Ascending aorta (tissue), 2 donors: ENCODE results near the gene NCS1. TPM values are rescaled to one million over a fixed set of nuclear protein-coding genes. Genes with fewer than 3 reads are reported as not detected.

Source experiments
- DNase-seq, 2 donors: peaks; one replicate each; pipeline ENCODE4 v3.0.0-alpha.2; 2019; ENCODE audit warnings: low spot score in 2 of 2
- H3K27ac ChIP-seq, 2 donors: fragments of 200-600 bp; sonication (generic); one replicate each; pipeline ENCODE4 v1.5.1; 2016 to 2017; ENCODE audit warnings: mild to moderate bottlenecking in 1 of 2
- H3K27me3 ChIP-seq: fragments of 200-600 bp; sonication (generic); one replicate; pipeline ENCODE4 v1.5.1; 2017
- H3K36me3 ChIP-seq, 2 donors: fragments of 200-600 bp; sonication (generic); one replicate each; pipeline ENCODE4 v1.5.1; 2016
- H3K4me1 ChIP-seq, 2 donors: fragments of 200-600 bp; sonication (generic); one replicate each; pipeline ENCODE4 v1.5.1; 2016 to 2017; ENCODE audit warnings: mild to moderate bottlenecking in 1 of 2
- H3K4me3 ChIP-seq, 2 donors: fragments of 200-600 bp; sonication (generic); one replicate each; pipeline ENCODE4 v1.5.1; 2016 to 2017; ENCODE audit warnings: mild to moderate bottlenecking in 1 of 2
- H3K9me3 ChIP-seq, 2 donors: fragments of 200-600 bp; sonication (generic); one replicate each; pipeline ENCODE4 v1.5.1; 2016
- CTCF ChIP-seq, 3 experiments: fragments of 200-600 bp in 2 of 3; fragments of 450-650 bp in 1 of 3; sonication (generic) in 2 of 3; IDR thresholded peaks; one replicate each; pipeline ENCODE4 v1.5.1; 2016 to 2019; ENCODE audit warnings: antibody characterized with exemption in 3 of 3, mild to moderate bottlenecking in 1 of 3, moderate library complexity in 1 of 3
- intact Hi-C: fragments of 100-400 bp; cut with DNase I; formaldehyde crosslinking; loops from one replicate; pipeline ENCODE4 v1.15.1; 2023
- total RNA-seq: library from RNA; depleted of rRNA; stranded (reverse); fragments of >200 nt; gene quantifications from one replicate; pipeline ENCODE4 v1.1.0, GENCODE V29; 2016

The NCS1 gene
- total RNA-seq, 1 donor from 2014 or later = 34.7 TPM

- peaks cover 4 to 71% of the 10 kb centered on the region in 2 donors for H3K4me1 ChIP-seq
- intact Hi-C loops = no loop called here
- H3K36me3 ChIP-seq = no peaks in the 10 kb centered on the region
- no peak for TF ChIP-seq CTCF (IDR thresholded peaks at IDR 0.05)
- peak overlapping the region; percentile 8 to 44 for H3K27ac ChIP-seq
- no peaks in the 10 kb centered on the region for H3K9me3 ChIP-seq
- no peak overlapping the region for H3K4me3 ChIP-seq
- H3K27me3 ChIP-seq = no peaks in the 10 kb centered on the region
- no peak for DNase-seq
Observed at GRCh38 chr9:130194378-130194932, 22.3 kb downstream of the NCS1 start.

GRCh38 chr9:130195638-130196037 lies 23.4 kb downstream of the NCS1 start:
- Histone ChIP-seq H3K27ac (peak overlapping the region in 1 of 2 donors; percentile 24), H3K36me3 (no peaks in the 10 kb centered on the region), H3K4me3 (no peak overlapping the region), H3K4me1 (peaks cover 10 to 72% of the 10 kb centered on the region in 2 donors), H3K27me3 (no peaks in the 10 kb centered on the region), H3K9me3 (no peaks in the 10 kb centered on the region)
- intact Hi-C loops = no loop called here
- DNase-seq = no peak
- no peak for TF ChIP-seq CTCF (IDR thresholded peaks at IDR 0.05)

GRCh38 chr9:130196643-130197042 lies 24.4 kb downstream of the NCS1 start:
- Histone ChIP-seq H3K36me3 (no peaks in the 10 kb centered on the region), H3K27ac (peak overlapping the region in 1 of 2 donors; percentile 4), H3K4me3 (no peak overlapping the region), H3K4me1 (peaks cover 18 to 75% of the 10 kb centered on the region in 2 donors), H3K27me3 (no peaks in the 10 kb centered on the region), H3K9me3 (no peaks in the 10 kb centered on the region)
- no peak for DNase-seq
- TF ChIP-seq CTCF (IDR thresholded peaks at IDR 0.05) = no peak
- intact Hi-C loops = no loop called here

GRCh38 chr9:130197386-130197785 lies 25.2 kb downstream of the NCS1 start:
- Histone ChIP-seq H3K27me3 (no peaks in the 10 kb centered on the region), H3K36me3 (no peaks in the 10 kb centered on the region), H3K4me3 (no peak overlapping the region), H3K9me3 (no peaks in the 10 kb centered on the region), H3K4me1 (peaks cover 18 to 70% of the 10 kb centered on the region in 2 donors), H3K27ac (peak overlapping the region; percentile 57 to 71)
- no peak for DNase-seq
- intact Hi-C loops = no loop called here
- TF ChIP-seq CTCF (IDR thresholded peaks at IDR 0.05) = no peak

GRCh38 chr9:130197888-130198287 lies 25.7 kb downstream of the NCS1 start:
- TF ChIP-seq CTCF (IDR thresholded peaks at IDR 0.05) = no peak
- intact Hi-C loops = loop anchor here (1.0 kb wide), 1 partner anchor 23 kb away; no protein-coding TSS in a partner anchor
- Histone ChIP-seq H3K4me1 (peaks cover 18 to 68% of the 10 kb centered on the region in 2 donors), H3K36me3 (no peaks in the 10 kb centered on the region), H3K4me3 (no peak overlapping the region), H3K9me3 (no peaks in the 10 kb centered on the region), H3K27me3 (no peaks in the 10 kb centered on the region), H3K27ac (peak overlapping the region; percentile 71)
- DNase-seq = no peak
